ENCODE data around the gene LETM1. TPM values are rescaled to one million over a fixed set of nuclear protein-coding genes. Genes with fewer than 3 reads are reported as not detected.

The LETM1 gene
- total RNA-seq, 1 donor from 2014 or later = 44.5 TPM

GRCh38 chr4:1825326-1825725, 30.6 kb downstream of the LETM1 start:
- no peak for DNase-seq

- DNase-seq = no peak
These were observed 31.2 kb downstream of the LETM1 start for GRCh38 chr4:1824746-1825145.

GRCh38 chr4:1823545-1823932, 32.4 kb downstream of the LETM1 start:
- no peak for DNase-seq

- no peak for DNase-seq
These were observed 33.1 kb downstream of the LETM1 start for GRCh38 chr4:1822568-1823544.

- no peak for DNase-seq
These were observed 34.0 kb downstream of the LETM1 start for GRCh38 chr4:1821679-1822567.

GRCh38 chr4:1819816-1820215, 36.1 kb downstream of the LETM1 start:
- no peak for DNase-seq

- no peak for DNase-seq
These were observed 36.7 kb downstream of the LETM1 start for GRCh38 chr4:1819284-1819683.

- no peak for DNase-seq
These were observed 39.7 kb downstream of the LETM1 start for GRCh38 chr4:1815997-1816860.

- no peak for DNase-seq
These were observed 40.6 kb downstream of the LETM1 start for GRCh38 chr4:1815096-1815996.

- DNase-seq = no peak
These were observed 41.5 kb downstream of the LETM1 start for GRCh38 chr4:1814453-1814852.

- no peak for DNase-seq
These were observed 42.0 kb downstream of the LETM1 start for GRCh38 chr4:1813915-1814314.

- no peak for DNase-seq
These were observed 42.7 kb downstream of the LETM1 start for GRCh38 chr4:1813231-1813630.

GRCh38 chr4:1812720-1813119, 43.2 kb downstream of the LETM1 start:
- DNase-seq = no peak

GRCh38 chr4:1810765-1811164, 45.2 kb downstream of the LETM1 start:
- no peak for DNase-seq

- peak; percentile 49 for DNase-seq
These were observed 46.0 kb downstream of the LETM1 start for GRCh38 chr4:1809754-1810502.

GRCh38 chr4:1808851-1809753, 46.9 kb downstream of the LETM1 start:
- DNase-seq = no peak

- DNase-seq = no peak
These were observed 47.6 kb downstream of the LETM1 start for GRCh38 chr4:1808396-1808795.

- no peak for DNase-seq
These were observed 48.6 kb downstream of the LETM1 start for GRCh38 chr4:1807332-1807777.
